Head of caudate nucleus (tissue), 42 donors: ENCODE measurements around the gene RGMA.

ENCODE experiments used
- DNase-seq, 42 donors: peaks; one replicate each; pipeline versions ENCODE4 v3.0.0 to v3.0.0-alpha.2; 2020 to 2021; ENCODE audit warnings: mixed read lengths in 7 of 42
- intact Hi-C: fragments of 100-400 bp; cut with DNase I; formaldehyde crosslinking; loops from one replicate; pipeline ENCODE4 v1.15.0; 2022

RGMA gene

DNA sequence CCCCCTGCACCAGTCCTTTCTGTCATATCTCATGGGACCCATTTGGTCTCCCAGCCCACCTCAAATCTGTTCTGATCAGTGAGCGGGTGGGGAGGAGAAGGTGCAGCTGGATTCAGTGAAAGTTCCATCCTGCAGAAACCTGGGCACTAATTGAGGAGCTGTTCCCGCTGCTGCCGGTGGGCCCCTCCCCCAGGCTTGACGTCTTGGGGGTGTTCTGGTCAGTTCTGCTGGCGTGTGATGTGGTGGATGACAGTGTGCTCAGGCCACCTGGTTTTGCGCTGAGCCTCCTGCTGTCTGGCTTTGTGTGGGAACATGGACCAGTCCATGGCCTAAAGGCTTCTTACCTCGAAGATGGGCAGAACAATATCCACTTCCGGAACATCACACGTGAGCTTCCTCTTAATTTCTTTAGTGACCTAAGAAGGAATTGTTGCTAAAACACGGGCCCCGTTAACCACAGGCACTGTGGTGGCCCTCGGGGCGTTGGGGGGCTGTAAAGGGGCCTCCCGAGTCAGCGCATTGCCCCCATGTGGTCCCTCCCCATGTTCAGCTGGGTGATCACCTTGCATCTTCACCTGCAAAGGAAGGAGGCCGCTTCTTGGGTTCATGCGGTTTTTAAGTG is 59.7 kb downstream of the RGMA start:
- DNase-seq: peak in 11 of 42 donors; percentile 6 to 44 (median 13)
- intact Hi-C loops: loop anchor here (10.0 kb wide), 1 partner anchor 225 kb away; no protein-coding TSS in a partner anchor

DNA sequence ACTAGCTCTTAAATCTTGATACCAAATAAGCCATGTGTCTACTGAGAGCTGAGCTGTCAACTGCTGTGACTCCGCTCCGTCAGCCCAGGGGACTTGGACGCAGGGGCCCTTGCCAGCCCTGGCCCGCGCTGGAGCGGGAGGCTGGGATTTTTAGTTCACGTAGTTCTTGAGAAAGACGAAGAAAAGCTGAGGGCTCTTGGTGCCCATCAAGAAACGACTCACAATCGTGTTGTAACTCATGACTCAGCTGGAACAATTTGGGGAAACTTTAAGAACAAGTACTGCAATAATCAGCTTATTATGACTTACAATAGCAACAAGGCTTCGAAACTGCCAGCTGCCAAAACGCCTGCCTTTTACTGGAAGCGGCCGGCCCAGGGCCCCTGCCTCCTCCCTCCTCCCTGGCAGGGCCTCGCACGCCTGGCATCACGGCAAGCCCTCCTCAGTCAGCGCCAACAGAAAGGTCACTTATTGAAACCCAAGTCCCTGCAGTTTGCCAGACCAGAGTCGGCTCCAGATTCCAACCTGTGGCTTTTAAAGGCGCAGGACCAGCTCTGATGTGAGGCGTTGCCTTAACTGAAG is 60.3 kb downstream of the RGMA start:
- intact Hi-C loops: loop anchor here (10.0 kb wide), 1 partner anchor 224 kb away; no protein-coding TSS in a partner anchor

DNA sequence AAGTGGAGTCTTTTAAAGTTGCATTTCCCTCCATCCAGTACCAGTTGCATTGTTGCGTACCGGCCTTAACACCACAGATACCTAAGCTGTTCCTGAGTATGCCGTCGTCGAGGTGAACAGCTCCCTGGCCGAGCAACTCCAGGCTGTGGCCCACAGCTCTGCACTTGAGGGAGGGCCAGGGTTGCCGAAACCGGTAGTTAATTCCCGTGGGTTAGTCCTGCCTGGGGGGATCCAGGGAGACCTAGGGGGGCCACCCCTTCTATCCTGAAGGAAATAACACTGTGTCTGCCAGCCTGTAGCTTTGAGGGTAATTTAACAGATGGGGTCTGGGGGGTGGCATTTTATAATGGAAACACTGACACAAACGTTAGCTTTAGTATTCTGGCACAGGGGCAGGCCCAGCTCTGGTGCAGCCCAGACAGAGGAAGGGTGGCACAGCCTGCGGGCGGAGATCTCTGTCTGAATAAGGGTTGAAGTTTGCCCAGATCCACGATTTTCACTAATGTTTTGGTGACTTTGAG is 60.8 kb downstream of the RGMA start:
- DNase-seq: peak in 10 of 42 donors; percentile 8 to 41 (median 22)
- intact Hi-C loops: loop anchor here (10.0 kb wide), 1 partner anchor 223 kb away; no protein-coding TSS in a partner anchor

More for the DNA sequence above, 60.3 kb downstream of the RGMA start:
- DNase-seq: peak; percentile 30 to 90 (median 69)

DNA sequence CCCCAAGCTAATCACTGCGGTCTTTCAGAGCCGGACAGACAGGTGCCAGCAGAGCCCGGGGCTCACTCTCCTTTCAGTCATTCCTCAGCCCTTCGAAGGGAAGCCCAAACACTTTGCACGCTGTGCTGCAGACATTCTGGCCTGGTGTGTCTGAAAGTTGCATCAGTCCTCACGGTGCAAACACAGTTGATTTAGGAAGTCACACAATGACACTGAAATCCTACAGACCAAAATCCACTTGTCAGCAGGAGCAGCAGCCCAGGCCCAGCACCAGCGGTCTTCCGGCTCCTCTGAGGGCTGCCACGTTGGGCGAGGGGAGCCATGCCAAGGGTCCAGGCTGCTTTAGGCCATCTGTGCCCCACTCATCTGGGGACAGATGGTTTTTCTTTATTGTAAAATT is 61.6 kb downstream of the RGMA start:
- DNase-seq: peak in 10 of 42 donors; percentile 5 to 40 (median 19)
- intact Hi-C loops: loop anchor here (10.0 kb wide), 1 partner anchor 223 kb away; no protein-coding TSS in a partner anchor

DNA sequence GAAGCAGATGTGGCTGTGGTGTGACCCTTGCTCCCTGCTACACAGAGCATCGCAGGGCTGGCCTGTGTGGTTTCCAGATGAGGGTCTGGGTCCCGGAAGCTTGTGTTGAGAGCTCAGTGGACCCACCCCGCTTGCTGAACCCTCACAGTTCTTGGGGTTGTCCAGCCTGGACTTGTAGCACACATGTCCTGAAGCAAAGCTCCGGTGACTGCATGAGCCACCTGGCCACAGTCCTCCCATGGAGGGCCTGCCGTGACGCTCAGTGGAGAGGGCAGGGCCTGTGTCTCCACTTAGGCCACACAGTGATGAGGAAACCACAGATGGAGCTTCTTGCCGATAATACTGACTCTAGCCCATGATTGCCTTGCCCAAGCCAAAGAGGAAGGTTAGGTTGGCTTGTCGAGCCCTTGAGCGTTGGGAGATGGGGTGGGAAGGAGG is 62.6 kb downstream of the RGMA start:
- intact Hi-C loops: loop anchor here (10.0 kb wide), 1 partner anchor 222 kb away; no protein-coding TSS in a partner anchor
- DNase-seq: peak in 5 of 42 donors; percentile 6 to 32 (median 15)

DNA sequence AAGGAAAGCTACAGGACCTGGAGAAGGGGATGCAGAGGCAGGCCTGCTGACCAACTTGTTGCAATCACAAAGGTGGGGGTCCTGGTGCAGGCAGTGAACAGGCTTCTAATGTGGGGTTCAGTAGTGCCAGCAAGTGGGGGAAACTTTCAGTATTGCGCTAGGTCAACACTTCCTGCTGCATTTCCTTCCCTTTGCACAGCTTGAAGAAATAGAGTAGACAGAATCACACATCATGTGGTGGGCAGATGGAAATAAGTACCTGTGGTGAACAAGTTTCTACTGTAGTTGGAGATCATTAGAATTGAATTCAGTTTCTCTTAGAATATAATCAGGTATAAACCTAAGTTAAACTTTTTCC is 63.4 kb downstream of the RGMA start:
- intact Hi-C loops: loop anchor here (10.0 kb wide), 1 partner anchor 221 kb away; no protein-coding TSS in a partner anchor
- peak in 1 of 42 donors; percentile 9 for DNase-seq

DNA sequence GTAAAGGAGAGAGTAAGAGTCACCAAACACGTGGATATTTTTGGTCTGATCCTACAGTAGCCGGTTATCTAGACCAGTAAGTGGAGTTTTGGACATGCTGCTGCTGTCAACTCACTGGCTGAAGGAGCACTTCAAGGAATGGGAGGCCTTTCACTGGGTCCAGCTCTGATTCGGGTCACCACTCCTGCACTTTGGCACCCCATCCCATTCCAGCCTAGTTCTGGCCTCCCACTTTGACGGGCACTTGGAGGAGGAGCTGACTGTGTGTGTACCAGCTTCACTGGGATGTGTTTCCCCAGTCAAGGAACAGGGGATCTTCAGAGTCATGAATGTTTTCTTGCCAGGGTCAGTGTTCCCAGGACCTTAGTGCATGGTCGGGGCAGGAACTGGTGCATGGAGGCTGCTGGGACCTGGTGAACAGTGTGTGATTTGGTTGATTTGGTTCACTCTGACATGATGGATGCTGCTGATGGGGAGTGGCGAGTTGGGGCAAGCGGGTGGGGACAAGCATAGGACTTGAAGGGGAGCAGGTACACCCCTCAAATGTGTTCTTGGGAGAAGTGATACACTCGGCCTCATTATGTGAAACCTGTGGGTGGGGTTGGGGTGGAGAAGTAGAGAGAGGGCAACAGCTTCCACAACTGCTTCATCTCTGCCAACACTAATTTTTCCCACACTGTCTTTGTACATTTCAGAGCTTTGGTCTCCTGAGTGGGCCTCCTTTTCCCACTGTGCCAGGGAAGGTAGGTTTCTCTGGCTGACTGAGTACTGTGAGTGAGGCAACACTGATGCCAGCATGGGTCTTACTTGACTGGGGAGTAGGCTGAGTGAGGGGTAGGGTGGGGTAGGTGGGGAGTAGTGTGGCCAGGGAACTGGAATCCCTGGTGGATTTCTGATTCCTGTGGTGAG is 64.0 kb downstream of the RGMA start:
- intact Hi-C loops: loop anchor here (10.0 kb wide), 1 partner anchor 220 kb away; no protein-coding TSS in a partner anchor
- DNase-seq: peak in 1 of 42 donors; percentile 15

DNA sequence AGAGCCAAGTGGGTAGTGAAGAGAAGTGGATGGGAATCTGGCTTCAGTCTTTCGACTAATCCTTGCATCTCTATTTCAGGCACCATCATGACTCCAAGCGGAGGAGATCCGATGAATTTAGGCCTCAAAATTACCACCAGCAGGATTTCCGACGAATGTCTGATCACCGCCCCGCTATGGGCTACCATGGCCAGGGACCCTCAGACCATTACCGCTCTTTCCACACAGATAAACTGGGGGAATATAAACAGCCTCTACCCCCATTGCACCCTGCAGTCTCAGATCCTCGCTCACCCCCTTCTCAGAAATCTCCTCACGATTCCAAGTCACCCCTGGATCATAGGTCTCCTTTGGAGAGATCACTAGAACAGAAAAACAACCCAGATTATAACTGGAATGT is 64.7 kb downstream of the RGMA start:
- intact Hi-C loops: loop anchor here (10.0 kb wide), 1 partner anchor 219 kb away; no protein-coding TSS in a partner anchor
- no peak for DNase-seq

DNA sequence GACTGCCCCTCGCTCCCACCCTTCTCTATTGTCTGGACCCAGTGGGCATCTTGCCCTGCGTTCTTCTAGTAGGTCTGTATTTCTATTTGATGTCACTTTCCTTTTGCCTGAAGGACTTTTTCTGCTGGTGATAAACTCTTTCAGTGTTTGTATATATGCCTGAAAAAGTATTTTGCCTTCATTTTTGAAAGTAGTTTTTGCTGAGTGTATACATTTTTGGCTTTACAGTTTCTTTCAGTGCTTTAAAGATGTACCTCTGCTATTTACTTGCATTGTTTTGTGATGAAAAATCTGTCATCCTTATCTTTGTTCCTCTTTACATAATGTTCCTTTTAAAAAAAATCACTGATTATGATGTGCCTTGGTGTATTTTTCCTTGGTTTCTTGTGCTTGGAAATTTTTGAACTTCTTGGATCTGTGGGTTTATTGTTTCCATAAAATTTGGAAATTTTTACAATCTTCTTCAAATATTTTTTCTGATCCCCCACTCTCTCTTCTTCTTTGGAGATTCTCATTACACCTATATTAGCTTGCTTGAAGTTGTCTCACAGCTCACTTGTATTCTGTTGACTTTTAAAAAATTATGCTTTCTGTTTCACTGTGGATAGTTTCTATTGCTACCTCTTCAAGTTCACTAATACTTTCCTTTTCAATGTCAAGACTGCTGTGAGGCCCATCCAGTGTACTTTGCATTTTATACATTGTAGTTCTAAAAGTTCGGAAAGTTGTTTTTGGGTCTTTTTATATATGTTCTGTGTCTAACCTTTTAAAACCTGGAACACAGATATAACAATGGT is 67.8 kb downstream of the RGMA start:
- intact Hi-C loops: loop anchor here (10.0 kb wide), 1 partner anchor 216 kb away; no protein-coding TSS in a partner anchor
- DNase-seq: peak in 2 of 42 donors; percentile 29 to 47

DNA sequence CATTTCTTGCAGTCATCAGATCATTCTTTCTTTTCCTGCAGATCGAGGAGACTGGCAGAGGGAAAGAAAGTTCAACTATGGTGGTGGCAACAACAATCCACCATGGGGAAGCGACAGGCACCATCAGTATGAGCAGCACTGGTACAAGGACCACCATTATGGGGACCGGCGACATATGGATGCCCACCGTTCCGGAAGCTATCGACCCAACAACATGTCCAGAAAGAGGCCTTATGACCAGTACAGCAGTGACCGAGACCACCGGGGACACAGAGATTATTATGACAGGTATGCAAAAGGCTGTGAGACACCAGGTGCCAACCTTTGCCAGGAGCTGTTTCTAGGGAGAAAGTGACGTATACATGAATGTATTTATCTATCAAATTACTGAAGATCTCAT is 69.0 kb downstream of the RGMA start:
- DNase-seq: peak in 1 of 42 donors; percentile 20
- intact Hi-C loops: loop anchor here (10.0 kb wide), 1 partner anchor 215 kb away; no protein-coding TSS in a partner anchor

DNA sequence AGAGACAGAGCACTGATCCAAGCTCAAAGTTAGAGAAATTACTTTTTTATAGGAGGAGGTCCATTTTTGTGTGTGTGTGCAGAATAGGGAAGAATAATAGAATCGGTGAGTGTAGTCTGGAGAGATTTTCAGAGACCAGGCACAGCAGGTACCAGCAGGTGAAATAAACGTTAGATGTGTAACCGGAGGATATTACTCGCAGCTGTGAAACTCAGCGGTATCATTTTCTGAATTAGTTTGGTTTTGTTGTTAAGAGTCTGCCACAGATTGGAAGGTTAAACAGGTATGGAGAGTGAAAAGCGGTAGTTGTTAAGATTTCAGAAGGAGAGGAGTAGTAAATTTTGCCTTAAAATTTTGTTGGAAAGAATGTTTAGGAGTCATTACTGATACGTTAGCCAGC is 69.9 kb downstream of the RGMA start:
- intact Hi-C loops: no loop called here
- DNase-seq: no peak

DNA sequence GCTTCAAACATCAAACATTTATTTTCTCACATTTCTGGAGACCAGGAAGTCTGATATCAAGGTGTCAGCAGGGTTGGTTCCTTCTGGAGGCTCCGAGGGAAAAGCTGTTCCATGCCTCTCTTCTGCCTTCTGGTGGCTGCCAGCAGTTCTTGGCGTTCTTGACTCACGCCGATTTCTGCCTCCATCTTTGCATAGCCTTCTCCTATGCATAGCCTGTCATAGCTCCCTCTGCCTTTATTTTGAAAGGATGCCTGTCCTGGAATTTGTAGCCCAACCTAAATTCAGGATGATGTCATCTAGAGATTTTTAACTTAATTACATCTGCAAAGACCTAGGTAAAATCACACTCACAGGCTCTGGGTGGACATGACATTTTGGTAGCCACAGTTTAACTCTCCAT is 70.4 kb downstream of the RGMA start:
- intact Hi-C loops: no loop called here

DNA sequence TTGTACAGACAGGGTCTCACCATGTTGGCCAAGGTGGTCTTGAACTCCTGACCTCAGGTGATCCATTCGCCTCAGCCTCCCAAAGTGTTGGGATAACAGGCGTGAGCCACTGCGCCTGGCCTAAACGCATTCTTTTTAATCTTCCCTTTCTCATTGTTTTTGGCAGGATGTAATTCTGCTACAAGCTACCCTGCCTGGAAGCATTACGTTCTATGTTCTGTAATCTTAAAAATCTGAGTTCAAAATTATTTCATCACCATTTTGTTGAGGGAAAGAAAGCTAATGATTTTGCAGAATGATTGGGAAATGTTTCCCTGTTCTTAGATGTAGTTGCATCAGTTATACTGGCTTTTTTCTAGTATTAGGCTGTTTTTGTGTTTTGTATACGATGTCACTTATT is 71.5 kb downstream of the RGMA start:
- DNase-seq: no peak
- intact Hi-C loops: no loop called here

More for the DNA sequence above, 70.4 kb downstream of the RGMA start:
- peak in 20 of 42 donors; percentile 31 to 76 (median 52) for DNase-seq

DNA sequence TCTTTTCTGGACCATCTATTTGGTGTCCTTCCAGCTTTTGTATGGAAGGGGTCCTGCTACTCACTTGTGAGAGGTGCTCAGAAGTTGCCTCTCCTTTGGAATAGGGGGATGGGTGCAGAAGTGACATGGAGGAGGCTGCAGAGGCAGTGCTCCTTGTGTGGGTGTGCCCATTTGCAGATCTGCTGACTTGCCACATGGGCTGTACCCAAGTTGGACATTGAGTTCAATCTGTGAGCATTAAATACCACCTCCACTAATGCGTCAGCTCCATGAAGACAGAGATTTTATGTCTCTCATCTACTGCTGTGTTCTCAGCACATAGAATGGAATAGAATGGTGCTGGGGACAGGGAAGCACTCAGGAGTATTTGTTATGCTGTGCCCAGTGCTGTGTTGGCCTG is 76.2 kb downstream of the RGMA start:
- DNase-seq: peak in 5 of 42 donors; percentile 46 to 58 (median 54)
- intact Hi-C loops: no loop called here

DNA sequence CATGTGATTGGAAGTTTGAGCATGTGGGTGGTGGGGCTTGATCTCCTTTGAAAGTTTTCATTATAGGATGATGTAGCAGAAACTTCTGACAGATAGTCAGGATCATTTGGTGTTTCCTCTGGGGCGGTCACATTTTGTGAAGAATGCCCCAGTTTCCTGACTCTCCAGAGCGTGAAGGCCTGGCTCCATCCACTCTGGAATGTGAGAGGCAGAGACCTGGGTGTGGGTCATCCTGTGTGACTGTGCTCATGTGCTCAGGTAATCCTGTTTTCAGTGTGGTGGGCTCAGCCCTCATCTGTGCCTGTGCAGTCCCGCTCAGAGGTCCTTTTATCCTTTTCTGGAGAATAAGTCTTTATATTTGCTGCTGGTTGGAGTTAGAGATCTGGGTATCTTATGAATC is 81.0 kb downstream of the RGMA start:
- intact Hi-C loops: no loop called here

DNA sequence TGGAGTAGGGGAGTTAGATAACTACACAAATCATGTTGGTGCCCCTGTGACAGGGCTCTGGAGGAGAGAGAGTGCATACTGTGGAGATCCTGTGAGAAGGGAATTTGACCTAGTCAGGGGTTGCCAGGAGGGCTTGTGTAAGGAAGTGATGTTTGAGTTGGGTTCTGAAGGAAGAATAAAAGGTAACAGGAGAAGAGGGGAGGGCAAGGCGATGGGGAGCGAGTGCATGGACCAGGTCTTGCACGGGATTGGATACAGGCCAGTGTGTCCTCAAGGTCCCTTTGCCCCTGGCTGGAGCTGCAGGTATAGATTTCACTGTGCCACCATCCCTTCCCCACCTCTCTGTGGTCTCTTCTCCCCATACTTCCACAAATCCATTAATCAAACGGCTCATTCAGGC is 83.9 kb downstream of the RGMA start:
- no peak for DNase-seq

More for the DNA sequence above, 81.0 kb downstream of the RGMA start:
- DNase-seq: no peak

DNA sequence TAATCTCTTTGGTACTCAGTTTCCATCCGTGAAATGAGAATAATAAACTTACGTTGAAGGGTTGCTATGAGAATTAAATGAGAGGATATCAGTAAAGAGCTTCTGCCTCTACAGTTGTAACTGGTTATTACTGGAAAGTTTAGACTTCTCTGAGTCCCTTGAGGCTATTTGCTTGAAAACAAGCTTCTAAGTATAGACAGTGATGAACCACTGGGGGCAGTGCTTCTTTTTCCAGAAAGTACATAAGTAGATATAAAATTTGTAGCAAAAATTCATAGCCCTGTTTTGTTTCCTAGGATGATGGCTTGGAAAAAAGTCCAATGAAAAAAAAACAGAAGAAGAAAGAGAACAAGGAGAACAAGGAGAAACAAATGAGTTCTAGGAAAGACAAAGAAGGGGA is 87.1 kb downstream of the RGMA start:
- DNase-seq: no peak
- intact Hi-C loops: no loop called here

More for the DNA sequence above, 83.9 kb downstream of the RGMA start:
- intact Hi-C loops: no loop called here

DNA sequence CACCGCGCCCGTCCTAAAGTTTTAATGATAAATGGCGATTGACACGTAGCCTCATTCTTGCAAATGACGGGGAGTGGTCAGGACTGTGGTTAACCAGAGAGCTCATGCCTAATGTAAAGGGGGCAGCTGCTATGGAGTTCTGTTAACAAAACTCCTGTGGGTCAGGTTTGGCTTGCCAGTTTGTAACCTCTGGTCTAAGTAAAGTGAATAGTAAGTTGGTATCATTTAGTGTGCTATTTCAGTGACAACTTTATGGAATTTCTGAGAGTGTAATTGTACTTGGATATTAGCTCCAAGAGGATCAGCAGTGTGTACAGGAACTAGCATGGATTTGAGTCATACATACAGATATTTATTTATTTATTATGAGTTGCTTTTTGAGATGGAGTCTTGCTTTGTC is 87.9 kb downstream of the RGMA start:
- intact Hi-C loops: no loop called here
- no peak for DNase-seq
